Stimulated activated CD4-positive, alpha-beta T cell treated with anti-CD3 and anti-CD28 coated beads, Interleukin-2, amount 100 ng/mL, for 4 hours (primary cell): ENCODE measurements around the gene EGFR.

Experiments
- DNase-seq: peaks from one replicate; pipeline ENCODE4 v3.0.0-alpha.2; 2020; ENCODE audit warnings: low read depth

Gene EGFR

DNA sequence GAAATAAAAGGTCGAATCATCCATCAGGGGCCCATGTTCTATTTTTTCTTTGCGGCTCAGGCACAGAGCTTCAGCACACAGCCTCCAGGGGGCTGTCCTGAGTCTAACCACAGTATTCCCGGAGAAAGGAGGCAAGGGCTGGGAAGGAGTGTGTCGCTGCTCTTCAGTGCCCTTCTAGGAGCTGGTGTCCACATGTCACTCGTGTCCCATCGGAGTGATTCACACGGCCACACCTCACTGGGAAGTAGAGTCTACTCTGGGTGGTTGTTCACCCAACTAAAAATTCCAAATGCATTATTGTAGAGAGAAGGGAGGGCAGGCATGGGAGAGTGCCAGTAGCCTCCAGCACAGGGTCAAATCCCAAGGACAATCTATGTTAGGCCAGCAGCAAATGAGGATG is 231.5 kb downstream of the EGFR start:
- no peak for DNase-seq

DNA sequence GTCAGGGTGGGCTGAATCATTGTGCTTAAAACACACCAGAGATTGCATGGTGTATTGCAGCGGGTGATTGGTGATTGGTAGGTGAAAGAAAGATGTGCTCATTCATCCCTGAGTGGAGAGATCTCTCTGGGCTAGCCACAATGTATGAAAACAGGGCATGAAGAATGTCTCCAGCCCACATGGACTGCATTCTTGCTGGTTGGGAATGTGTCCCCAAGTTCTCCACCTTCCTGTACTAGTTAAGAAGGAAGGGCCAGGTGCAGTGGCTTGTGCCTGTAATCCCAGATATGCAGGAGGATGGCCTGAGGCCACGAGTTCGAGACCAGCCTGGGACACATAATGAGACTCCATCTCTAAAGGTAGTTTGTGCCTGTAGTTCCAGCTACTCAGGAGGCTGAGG is 232.5 kb downstream of the EGFR start:
- no peak for DNase-seq

DNA sequence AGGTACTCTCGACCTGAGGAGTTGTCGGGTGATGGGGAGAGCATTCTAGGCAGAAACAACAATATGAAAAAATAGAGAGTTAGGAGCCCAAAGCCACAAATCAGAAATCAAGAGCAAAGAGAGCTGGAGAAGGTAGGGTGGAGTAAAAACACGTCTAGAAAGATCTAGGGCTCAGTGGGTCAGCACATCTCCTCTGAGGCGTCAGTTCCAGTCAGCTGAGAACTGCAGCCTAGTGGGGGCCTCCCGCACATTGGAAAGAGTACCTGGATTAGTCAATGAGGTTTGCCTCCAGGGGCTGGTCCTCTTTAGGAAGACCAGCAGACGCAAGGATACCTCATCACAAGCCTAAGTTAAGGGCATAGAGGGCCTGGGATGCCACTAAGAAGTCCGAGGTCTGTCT is 233.1 kb downstream of the EGFR start:
- DNase-seq, result no peak

DNA sequence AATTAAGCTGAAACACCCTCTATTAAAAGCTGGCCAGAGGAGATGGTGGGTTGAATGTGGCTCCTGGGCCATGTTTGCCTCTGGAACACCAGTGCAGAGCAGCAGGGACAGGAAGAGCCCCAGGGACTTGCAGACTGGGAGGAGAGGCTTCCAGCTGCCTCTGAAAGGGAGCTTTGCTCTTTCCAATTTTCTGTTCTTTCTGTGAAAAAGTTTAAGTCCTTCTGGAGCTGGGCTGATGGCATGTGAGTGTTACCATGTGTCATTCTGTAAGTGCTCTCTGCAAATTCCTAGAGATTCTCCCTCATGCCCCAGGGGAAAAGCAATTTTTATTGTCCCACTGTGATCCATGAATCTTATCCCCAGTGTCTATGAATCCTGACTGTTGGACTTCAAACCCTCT is 233.6 kb downstream of the EGFR start:
- DNase-seq, result no peak

DNA sequence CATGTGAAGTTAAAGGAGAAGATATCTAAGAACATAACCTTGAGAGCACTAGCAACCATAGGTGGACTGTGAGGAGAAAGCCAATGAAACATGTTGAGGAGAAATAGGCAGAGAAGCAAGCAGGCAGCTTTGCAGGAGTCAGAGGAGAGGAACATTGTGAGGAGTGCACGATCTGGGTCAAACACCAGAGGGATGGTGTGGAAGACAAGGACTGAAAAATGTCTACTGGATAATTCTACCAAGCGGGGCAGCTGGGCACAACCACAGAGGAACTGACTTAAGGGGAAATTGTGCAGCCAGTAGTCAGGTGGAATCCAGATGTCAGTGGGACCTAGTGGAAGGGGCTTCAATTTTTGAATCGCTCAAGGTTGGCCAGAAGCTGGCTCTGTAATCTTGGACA is 234.4 kb downstream of the EGFR start:
- DNase-seq, result no peak

DNA sequence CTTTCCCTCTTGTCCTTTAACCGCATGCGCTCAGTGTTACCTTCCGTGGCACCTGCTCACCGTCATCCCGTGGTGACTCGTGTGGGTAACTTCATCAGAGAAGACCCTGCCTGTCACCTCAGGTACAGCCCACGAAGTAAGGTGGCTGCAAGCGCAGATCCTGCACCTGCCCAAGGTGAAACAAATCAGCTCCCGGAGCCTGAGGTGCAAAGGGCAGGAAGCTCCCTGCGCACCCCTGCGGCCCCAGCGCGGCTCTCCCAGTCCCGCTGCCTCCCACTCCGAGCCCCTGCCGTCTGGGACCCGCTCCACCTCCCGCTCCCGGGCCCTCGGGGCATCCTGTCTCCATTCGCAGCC is 235.4 kb downstream of the EGFR start:
- DNase-seq, result no peak

DNA sequence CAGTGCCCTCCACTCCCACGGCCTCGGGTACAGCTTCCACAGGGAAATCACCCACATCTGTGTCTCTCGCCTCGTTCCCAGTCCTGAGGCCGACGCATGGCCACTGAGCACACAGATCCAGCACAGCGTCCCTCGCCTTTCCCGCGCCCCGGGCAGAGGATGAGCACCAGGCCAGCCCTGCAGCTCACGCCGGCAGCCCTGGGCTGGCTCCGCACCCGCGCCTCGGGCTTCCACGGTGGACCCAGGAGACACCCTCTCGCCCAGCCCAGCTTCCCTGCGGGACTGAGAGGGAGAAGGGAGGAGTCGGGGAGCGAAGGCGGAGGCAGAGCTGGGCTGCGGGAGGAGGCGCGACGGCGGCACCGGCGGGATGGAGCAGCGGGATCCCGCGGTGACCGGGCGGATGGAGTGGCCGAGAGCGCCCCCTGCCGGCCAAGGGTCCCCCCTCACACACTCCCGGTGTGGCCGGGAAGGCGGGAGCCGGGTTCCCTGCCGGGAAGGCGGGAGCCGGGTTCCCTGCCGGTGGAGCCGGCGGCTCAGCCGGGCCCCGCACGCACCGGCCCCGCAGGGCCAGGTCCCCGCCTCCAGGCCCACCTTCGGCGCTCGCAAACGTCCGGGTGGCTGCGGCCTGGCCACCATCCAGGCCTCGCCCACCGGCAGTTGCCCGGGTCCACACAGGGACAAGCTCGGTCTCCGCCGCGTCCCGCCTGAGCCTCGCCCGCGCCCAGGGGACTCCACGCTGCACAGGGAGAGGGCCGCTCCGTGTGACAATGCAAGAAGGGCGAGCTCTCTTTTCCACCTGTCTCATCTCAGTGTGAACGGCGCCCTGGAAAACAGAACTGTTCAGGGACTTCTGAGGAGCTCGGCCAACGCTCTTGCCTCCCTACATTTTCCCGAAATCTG is 236.0 kb downstream of the EGFR start:
- peak; percentile 19 for DNase-seq

DNA sequence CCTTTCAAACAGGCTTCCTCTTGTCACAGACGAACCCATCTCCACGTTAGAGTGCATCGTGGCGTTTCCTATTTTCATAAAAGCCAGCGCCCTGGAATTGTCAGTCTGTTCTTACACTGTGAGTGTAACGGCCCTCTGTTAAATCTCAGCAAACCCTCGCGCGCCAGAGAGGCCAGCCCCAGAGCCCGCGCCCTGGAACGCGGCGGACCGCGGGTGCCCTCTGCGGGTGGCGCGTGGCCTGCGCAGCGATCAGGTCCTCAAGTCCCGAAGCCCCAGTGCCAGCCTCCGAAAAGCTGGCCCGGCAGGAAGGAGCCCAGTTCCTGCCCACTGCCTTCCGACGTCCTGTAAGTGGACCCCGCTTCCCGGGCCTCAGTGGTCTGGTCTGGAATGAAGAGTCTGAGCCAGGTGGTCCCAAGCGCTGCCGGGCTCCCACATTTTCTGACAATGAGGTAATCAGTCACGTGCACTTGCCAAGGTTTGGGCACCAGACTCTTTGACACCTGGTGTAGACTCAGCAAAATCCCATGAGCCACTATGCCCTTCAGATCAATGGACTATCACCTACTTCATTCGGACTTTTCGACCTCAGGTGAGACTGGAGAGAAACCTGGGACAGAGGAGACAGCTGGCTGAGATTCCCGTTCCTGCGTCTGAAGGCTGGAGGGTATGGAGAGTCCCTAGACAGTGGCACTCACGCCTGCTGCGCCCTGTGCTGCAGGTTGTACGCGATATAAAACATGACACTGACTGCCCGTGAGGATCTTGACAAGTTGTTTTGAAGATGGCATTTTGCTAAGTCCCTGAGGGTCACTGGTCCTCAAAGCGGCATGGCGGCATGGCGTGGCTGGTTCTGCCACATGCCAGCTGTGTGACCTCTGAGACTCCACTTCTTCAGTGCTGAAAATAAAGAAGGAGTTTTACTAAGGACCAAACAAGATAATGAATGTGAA is 237.0 kb downstream of the EGFR start:
- DNase-seq, result peak; percentile 56

DNA sequence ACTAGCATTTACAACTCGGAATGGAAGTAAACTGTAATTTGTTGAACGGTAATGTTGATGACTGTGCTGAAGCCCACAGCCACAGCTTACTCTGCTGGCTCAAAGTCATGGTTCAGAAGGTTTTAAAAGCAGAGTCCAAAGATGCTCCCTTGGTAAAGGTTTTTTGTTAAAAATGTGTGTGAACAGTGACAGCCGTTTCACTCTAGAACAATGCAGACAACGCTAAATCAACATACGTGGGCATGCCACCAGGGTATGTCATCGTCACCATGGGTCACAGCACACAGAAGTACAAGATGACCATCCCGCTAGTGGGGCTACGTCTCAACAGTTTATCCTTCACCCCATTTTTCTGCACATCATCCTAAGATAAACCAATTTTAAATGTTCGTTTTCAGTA is 239.8 kb downstream of the EGFR start:
- DNase-seq, result no peak

DNA sequence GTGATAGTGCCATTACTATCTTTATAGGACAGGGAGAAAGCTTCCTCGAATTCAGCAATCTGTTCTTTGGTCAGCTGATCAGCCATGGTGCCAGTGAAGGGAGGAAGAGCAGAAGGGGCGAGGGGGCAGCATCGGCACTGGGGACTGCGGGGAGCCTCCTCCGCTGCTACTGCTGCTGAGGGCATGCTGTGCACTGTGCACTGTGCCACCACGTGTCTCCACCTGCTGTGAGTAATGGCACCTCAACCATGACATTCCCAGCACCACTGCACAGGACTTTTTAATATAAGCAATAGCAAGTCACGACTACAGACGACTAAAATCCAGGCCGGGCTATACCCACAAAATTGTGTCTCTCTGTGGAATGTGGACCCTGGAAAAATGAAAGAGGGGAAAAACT is 241.4 kb downstream of the EGFR start:
- no peak for DNase-seq

DNA sequence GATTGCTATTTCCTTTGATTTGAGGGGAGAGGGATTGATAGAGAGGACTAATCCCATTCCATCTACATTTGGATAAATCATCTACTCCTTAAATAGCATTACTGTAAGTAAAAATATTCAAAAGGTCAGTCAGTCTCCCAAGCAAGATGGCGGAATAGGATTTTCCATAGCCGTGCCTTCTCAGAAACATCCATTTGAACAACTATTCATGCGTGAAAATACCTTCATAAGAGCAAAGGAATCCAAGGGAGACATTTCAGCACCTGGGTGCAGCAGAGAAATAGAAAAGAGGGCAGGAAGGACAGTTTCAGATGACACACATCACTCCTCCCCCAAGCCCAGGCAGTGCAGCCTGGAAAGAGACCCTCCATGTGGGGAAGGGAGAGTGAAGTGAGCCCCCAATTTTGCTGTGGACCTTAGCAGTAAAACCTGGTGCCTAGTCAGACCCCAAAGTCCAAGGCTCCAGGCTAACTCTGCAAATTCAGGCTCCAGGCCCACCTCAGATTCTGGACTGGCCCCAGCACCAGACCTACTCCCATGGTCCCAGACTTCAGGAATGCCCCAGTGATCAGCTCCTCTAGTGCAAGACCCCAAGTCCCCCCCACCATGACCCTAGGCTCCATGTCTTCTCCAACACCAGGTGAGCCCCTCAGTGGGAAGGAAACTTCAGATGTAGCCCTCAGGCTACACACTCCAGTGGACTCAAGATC is 242.0 kb downstream of the EGFR start:
- DNase-seq, result no peak
